Heart right ventricle (tissue), 16 donors: ENCODE data around the gene GRN. TPM values are rescaled to one million over a fixed set of nuclear protein-coding genes. Genes with fewer than 3 reads are reported as not detected.
A peak's percentile ranks its signal among the peaks of the same experiment; 100 is the strongest.
"Not testable (repeated sequence)": the region's sequence is repeated elsewhere in the genome, so short reads cannot be mapped to it uniquely, and the experiment has no call there.

Source experiments
- ATAC-seq, 8 donors: fragments of 200-7000 bp; cut with Tn5 transposase; one replicate each; pipeline ENCODE4 v1.9.1; 2020; ENCODE audit warnings: mild to moderate bottlenecking in 8 of 8, moderate library complexity in 8 of 8, moderate number of reproducible peaks in 1 of 8
- DNase-seq, 2 donors: peaks; one replicate each; pipeline ENCODE4 v3.0.0-alpha.2; 2020
- H3K27ac ChIP-seq, 10 donors: fragments of 200-600 bp; sonication (generic) in 2 of 10; one replicate each; pipeline versions ENCODE4 v1.5.0 to v1.8.0; 2020 to 2022; ENCODE audit warnings: mild to moderate bottlenecking in 3 of 10
- H3K27me3 ChIP-seq, 7 donors: fragments of 200-600 bp; one replicate each; pipeline ENCODE4 v1.8.0; 2021 to 2022; ENCODE audit warnings: mild to moderate bottlenecking in 2 of 7
- H3K36me3 ChIP-seq, 9 donors: fragments of 200-600 bp; sonication (generic) in 1 of 9; one replicate each; pipeline versions ENCODE4 v1.5.0 to v1.8.0; 2020 to 2022; ENCODE audit warnings: mild to moderate bottlenecking in 2 of 9
- H3K4me1 ChIP-seq, 9 donors: fragments of 200-600 bp; sonication (generic) in 1 of 9; one replicate each; pipeline versions ENCODE4 v1.5.0 to v1.8.0; 2020 to 2022; ENCODE audit warnings: mild to moderate bottlenecking in 4 of 9
- H3K4me3 ChIP-seq, 10 donors: fragments of 200-600 bp; sonication (generic) in 2 of 10; one replicate each; pipeline versions ENCODE4 v1.5.0 to v1.8.0; 2020 to 2022; ENCODE audit warnings: mild to moderate bottlenecking in 7 of 10, moderate library complexity in 2 of 10
- H3K9me3 ChIP-seq, 11 donors: fragments of 200-600 bp in 10 of 11; sonication (generic) in 2 of 11; one replicate each; pipeline versions ENCODE4 v1.5.0 to v1.8.0; 2013 to 2022; ENCODE audit warnings: mild to moderate bottlenecking in 2 of 11, control low read depth in 1 of 11, moderate library complexity in 1 of 11
- WGBS, 2 donors: extraction: QIAGEN DNeasy Blood & Tissue Kit; methylation state at CpG; one replicate each; pipeline ENCODE4 v1.1.7; 2013; ENCODE audit warnings: inconsistent platforms in 1 of 2; 5-methylcytosine and 5-hydroxymethylcytosine counted together
- intact Hi-C, 10 donors: fragments of 100-400 bp; cut with DNase I; formaldehyde crosslinking; loops; one replicate each; pipeline versions ENCODE4 v1.11.1 to v1.14.2; 2022
- polyA plus RNA-seq, 2 donors: library from polyadenylated mRNA; stranded (reverse); fragments of 200-250 nt; gene quantifications; one replicate each; pipeline ENCODE4 v1.2.3, GENCODE V29; 2013
- total RNA-seq, 10 donors: library from RNA; stranded (reverse); fragmentation: NEBNext Ultra II Directional in 3 of 10; extraction: Animal tissue kit (Norgen Biotek cat#: 25700) in 3 of 10; gene quantifications; one replicate each; pipeline versions ENCODE4 v1.2.1 to v1.2.4, GENCODE V29; 2021 to 2023
- TF ChIP-seq, protein P1 (sequence below), 9 donors: fragments of 200-600 bp; sonication (generic) in 2 of 9; IDR thresholded peaks; one replicate each; pipeline versions ENCODE4 v1.5.0 to v1.8.0; 2021 to 2022; ENCODE audit warnings: antibody characterized with exemption in 9 of 9, mild to moderate bottlenecking in 5 of 9, moderate library complexity in 1 of 9
- donor health status: Arrhythmogenic right ventricular cardiomyopathy.
- donor health status: ischemic (EF 13 %, LVEDD 7.1; RV severe dilation, severe dysfunction).
- donor health status: healthy with polysubstance abuse.
- donor health status: DM: no; HTN: yes; CAD: no.
- donor health status: DM: no; HTN: no; CAD: no.
- donor health status: ischemic (EF 25% LVEDD 6.9; RV normal size, moderate dysfunction).
- donor health status: ischemic (EF 25% LVEDD 5.7; RV mildly dilated, moderate dysfunction).
- donor health status: healthy.
- donor health status: DM: yes; HTN: yes; CAD: no.
- donor health status: Ischemic cardiomyopathy.
- donor health status: ischemic (EF 35%, LVEDD 5.7; RV mildly dilated, moderate dysfunction).
- donor health status: nonischemic (EF 11% LVEDD 7.7; RV severe dilation, severe dysfunction).
- donor health status: DM: yes; HTN: yes; CAD: no.
- donor health status: PGD.
- donor health status: ischemic (EF 29% LVEDD 5.4; RV normal size, mild dysfunction).
- donor health status: nonischemic (EF 23%, LVEDD 6.1; RV moderate dilation, normal function).

The GRN gene
- total and polyA plus RNA-seq, 12 donors: 41.5 to 303 (median 148) TPM

DNA sequence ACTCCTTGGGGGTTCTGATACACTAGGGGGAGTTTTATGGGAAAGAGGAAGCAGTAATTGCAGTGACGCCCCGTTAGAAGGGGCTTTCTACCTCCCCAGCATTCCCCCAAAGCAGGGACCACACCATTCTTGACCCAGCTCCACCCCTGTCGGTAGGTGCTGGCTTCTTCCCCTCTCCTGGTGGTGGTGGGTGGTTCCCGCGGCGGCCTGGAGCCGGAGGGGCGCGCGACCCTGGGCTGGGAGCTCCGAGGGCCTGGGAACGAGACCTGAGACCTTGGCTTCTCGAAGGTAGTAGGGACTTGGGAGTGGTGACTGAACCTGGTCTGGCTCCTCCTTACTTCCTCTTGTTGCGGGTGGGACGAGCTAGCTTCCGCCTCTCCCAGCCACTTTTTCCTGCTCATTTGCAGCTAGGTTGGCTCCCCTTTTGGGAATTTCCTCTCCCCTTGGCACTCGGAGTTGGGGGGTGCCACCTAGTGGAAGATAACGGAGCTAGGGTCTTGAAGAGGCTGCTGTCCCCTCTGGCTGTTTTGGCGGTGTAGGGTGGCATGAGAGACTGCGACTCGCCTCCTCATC lies 438 bp downstream of the GRN start:
- Histone ChIP-seq H3K9me3 (no peaks in the 10 kb centered on the region), H3K4me3 (peak overlapping the region; percentile 50 to 90 (median 82)), H3K27ac (peak overlapping the region; percentile 66 to 94 (median 90)), H3K36me3 (peaks cover 0 to 20% (median 4%) of the 10 kb centered on the region in 9 donors), H3K27me3 (no peaks in the 10 kb centered on the region), H3K4me1 (peaks cover 0 to 52% (median 16%) of the 10 kb centered on the region in 9 donors)
- peak; percentile 16 to 69 (median 32) for ATAC-seq
- intact Hi-C loops: loop anchor here in 4 of 10 donors (5.0 kb wide), 2 partner anchors 133 to 203 kb away; partner anchors contain the start of gene HROB (in 1 of the 4)
- DNase-seq: peak in 1 of 2 donors; percentile 68
- WGBS, 2 donors: 3% methylated on average over 21 of the region's 21 CpGs
- TF ChIP-seq, protein P1, sequence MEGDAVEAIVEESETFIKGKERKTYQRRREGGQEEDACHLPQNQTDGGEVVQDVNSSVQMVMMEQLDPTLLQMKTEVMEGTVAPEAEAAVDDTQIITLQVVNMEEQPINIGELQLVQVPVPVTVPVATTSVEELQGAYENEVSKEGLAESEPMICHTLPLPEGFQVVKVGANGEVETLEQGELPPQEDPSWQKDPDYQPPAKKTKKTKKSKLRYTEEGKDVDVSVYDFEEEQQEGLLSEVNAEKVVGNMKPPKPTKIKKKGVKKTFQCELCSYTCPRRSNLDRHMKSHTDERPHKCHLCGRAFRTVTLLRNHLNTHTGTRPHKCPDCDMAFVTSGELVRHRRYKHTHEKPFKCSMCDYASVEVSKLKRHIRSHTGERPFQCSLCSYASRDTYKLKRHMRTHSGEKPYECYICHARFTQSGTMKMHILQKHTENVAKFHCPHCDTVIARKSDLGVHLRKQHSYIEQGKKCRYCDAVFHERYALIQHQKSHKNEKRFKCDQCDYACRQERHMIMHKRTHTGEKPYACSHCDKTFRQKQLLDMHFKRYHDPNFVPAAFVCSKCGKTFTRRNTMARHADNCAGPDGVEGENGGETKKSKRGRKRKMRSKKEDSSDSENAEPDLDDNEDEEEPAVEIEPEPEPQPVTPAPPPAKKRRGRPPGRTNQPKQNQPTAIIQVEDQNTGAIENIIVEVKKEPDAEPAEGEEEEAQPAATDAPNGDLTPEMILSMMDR (IDR thresholded peaks at IDR 0.05): peak in 8 of 9 donors; percentile 12 to 62 (median 51)

DNA sequence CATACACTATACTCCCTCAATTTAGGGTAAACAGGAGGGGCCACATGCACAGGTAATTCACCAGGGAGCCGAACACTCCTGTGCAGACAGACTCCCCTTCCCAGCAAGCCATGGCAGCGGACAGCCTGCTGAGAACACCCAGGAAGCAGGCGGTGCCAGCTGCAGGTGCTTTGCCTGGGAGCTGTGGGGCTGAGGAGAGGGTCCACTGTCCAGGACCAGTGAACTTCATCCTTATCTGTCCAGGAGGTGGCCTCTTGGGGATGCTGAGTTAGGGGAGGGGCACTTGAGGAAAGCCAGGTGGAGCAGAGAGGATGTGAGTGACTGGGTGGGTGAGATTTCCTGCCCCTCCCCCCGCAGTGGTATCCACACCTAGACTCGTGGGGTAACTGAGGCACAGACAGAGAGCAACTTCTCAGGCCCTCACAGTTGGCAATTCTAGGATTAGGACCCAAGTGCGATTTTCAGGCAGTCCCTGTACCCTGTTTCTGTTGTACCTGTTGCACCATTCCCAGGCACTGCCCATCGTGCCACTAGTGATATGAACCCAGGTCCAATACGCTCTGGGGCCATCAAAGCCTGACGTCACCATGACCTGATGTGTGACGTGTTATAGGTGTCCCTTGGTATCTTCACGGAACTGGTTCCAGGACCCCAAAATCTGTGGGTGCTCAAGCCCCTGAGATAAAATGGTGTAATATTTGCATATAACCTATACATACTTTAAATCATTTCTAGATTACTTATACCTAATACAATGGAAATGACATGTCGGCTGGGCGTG lies 1.2 kb downstream of the GRN start:
- H3K36me3 ChIP-seq: peaks cover 0 to 27% (median 12%) of the 10 kb centered on the region in 9 donors
- ATAC-seq: no peak
- no peak for DNase-seq
- H3K4me3 ChIP-seq: peak overlapping the region; percentile 50 to 90 (median 82)
- H3K9me3 ChIP-seq: no peaks in the 10 kb centered on the region
- H3K27me3 ChIP-seq: no peaks in the 10 kb centered on the region
- WGBS, 2 donors: 77 to 79% methylated on average over 13 of the region's 13 CpGs
- H3K4me1 ChIP-seq: peaks cover 0 to 52% (median 16%) of the 10 kb centered on the region in 9 donors
- intact Hi-C loops: loop anchor here in 4 of 10 donors (5.0 kb wide), 2 partner anchors 134 to 204 kb away; partner anchors contain the start of gene HROB (in 1 of the 4)
- H3K27ac ChIP-seq: peak overlapping the region in 6 of 10 donors; percentile 75 to 94 (median 92)
- TF ChIP-seq, protein P1 (IDR thresholded peaks at IDR 0.05): peak in 1 of 9 donors; percentile 5

DNA sequence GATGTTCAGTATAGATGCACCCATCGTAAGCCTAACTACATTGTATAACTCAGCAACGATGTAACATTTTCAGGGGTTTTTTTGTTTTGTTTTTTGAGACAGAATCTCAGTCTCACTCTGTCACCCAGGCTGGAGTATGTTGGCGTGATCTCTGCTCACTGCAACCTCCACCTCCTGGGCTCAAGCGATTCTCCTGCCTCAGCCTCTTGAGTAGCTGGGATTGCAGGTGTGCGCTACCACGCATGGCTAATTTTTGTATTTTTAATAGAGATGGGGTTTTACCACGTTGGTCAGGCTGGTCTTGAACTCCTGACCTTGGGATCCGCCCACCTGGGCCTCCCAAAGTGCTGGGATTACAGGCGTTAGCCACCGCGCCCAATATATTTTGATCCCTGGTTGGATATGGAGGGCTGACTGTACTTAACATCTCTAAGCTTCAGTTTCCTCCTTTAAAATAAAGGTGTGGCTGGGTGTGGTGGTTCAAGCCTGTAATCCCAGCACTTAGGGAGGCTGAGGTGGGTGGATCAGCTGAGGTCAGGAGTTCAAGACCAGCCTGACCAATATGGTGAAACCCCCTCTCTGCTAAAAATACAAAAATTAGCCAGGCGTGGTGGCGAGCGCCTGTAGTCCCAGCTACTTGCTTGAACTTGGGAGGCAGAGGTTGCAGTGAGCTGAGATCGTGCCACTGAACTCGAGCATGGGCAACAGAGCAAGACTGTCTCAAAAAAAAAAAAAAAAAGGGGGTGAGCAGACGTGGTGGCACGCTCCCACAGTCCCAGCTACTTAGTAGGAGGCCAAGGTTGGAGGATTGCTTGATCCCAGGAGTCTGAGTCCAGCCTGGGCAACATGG lies 2.3 kb downstream of the GRN start:
- not testable (repeated sequence) for H3K27me3 ChIP-seq, H3K9me3 ChIP-seq, ATAC-seq, DNase-seq, H3K4me3 ChIP-seq
- peaks cover 0 to 52% (median 16%) of the 10 kb centered on the region in 9 donors for H3K4me1 ChIP-seq
- peaks cover 0 to 39% (median 23%) of the 10 kb centered on the region in 9 donors for H3K36me3 ChIP-seq
- 83 to 90% methylated on average over 18 of the region's 18 CpGs for WGBS, 2 donors
- intact Hi-C loops: loop anchor here in 4 of 10 donors (5.0 kb wide), 2 partner anchors 135 to 205 kb away; partner anchors contain the start of gene HROB (in 1 of the 4)
- peak overlapping the region in 2 of 10 donors; percentile 15 to 60 for H3K27ac ChIP-seq

DNA sequence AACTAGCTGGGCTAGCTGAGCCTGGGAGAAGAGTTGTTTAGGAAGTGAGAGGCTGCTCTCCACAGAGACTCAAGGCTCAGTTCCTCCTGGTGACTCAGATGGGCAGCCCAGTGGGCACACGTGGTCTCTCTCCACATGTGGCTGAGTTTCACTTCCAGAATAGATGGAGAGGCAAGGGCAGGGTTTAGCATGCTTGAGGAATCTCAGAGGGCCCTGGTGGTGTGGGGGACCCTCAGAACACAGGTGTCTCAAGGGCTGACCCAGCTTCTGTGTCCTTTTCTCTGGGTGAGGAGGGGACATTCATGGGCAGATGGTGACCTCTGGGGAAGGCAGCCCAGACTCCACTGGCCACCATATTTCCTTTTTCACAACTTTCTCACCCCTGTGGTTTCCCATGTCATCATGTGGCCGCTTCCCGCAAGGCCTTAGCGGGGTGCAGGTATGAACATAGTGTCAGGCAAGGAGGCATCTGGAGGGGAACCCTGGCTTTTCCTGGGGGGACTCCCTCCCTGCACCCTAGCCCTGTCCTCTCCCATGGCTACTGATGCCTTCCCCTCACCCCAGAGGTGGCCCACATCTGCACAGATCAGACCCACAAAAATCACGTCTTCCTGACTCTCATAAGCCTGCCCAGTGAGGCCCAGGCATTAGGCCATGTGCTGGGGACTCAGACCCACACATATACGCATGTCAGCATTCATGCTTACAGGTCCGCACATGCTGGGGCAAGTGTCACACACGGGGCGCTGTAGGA lies 3.3 kb downstream of the GRN start:
- TF ChIP-seq, protein P1 (IDR thresholded peaks at IDR 0.05): no peak
- Histone ChIP-seq H3K4me1 (peaks cover 0 to 52% (median 16%) of the 10 kb centered on the region in 9 donors), H3K36me3 (peaks cover 0 to 46% (median 31%) of the 10 kb centered on the region in 9 donors), H3K27ac (peak overlapping the region in 1 of 10 donors; percentile 60), H3K27me3 (no peaks in the 10 kb centered on the region), H3K4me3 (no peak overlapping the region), H3K9me3 (no peaks in the 10 kb centered on the region)
- no peak for DNase-seq
- ATAC-seq: no peak
- 86 to 90% methylated on average over 9 of the region's 9 CpGs for WGBS, 2 donors
- intact Hi-C loops: loop anchor here in 4 of 10 donors (5.0 kb wide), 2 partner anchors 136 to 206 kb away; partner anchors contain the start of gene HROB (in 1 of the 4)
